H9 (cell line): ENCODE data around the gene PHACTR2. TPM values are rescaled to one million over a fixed set of nuclear protein-coding genes. Genes with fewer than 3 reads are reported as not detected.

Source experiments
- DNase-seq: peaks from one replicate; pipeline ENCODE4 v3.0.0-alpha.2; 2017
- H2AFZ ChIP-seq: one replicate; pipeline ENCODE4 v1.6.1; 2013; ENCODE audit warnings: mild to moderate bottlenecking, low read length, control low read depth, moderate library complexity
- H2AK5ac ChIP-seq: 2 replicates; pipeline ENCODE4 v1.6.1; 2013; ENCODE audit warnings: low read length, control low read depth, mixed read lengths; ENCODE audit not compliant: insufficient read length
- H2BK120ac ChIP-seq: one replicate; pipeline ENCODE4 v1.6.1; 2013; ENCODE audit warnings: low read depth, mild to moderate bottlenecking, low read length, control low read depth, inconsistent platforms; ENCODE audit not compliant: poor library complexity, severe bottlenecking
- H2BK12ac ChIP-seq: 2 replicates; pipeline ENCODE4 v1.6.1; 2013; ENCODE audit warnings: low read length, control low read depth, mixed read lengths, low read depth; ENCODE audit not compliant: insufficient read length
- H2BK15ac ChIP-seq: 2 replicates; pipeline ENCODE4 v1.6.1; 2013; ENCODE audit warnings: low read depth, low read length, control low read depth
- H2BK20ac ChIP-seq: one replicate; pipeline ENCODE4 v1.6.1; 2013; ENCODE audit warnings: low read depth, mild to moderate bottlenecking, low read length, control low read depth, inconsistent platforms; ENCODE audit not compliant: poor library complexity, severe bottlenecking
- H2BK5ac ChIP-seq: 2 replicates; pipeline ENCODE4 v1.6.1; 2013; ENCODE audit warnings: low read length, control low read depth, mixed read lengths; ENCODE audit not compliant: insufficient read length
- H3K14ac ChIP-seq: 2 replicates; pipeline ENCODE4 v1.6.1; 2013; ENCODE audit warnings: low read length, control low read depth; ENCODE audit not compliant: insufficient read depth
- H3K18ac ChIP-seq: 2 replicates; pipeline ENCODE4 v1.6.1; 2013; ENCODE audit warnings: low read depth, mild to moderate bottlenecking, mixed read lengths, low read length, control low read depth; ENCODE audit not compliant: insufficient read length
- H3K23ac ChIP-seq: 2 replicates; pipeline ENCODE4 v1.6.1; 2013; ENCODE audit warnings: low read length, control low read depth, mixed read lengths, low read depth; ENCODE audit not compliant: insufficient read length
- H3K23me2 ChIP-seq: 2 replicates; pipeline ENCODE4 v1.6.1; 2013; ENCODE audit warnings: low read depth, mild to moderate bottlenecking, mixed read lengths, low read length, control low read depth; ENCODE audit not compliant: insufficient read length, poor library complexity, severe bottlenecking
- H3K27ac ChIP-seq: 2 replicates; pipeline ENCODE4 v1.5.1; 2013; ENCODE audit warnings: low read length, control low read depth, mixed read lengths, low read depth; ENCODE audit not compliant: insufficient read length
- H3K27me3 ChIP-seq: 2 replicates; pipeline ENCODE4 v1.6.1; 2013; ENCODE audit warnings: low read length, control low read depth, inconsistent platforms; ENCODE audit not compliant: insufficient read depth
- H3K4ac ChIP-seq: 2 replicates; pipeline ENCODE4 v1.6.1; 2013; ENCODE audit warnings: low read depth, mild to moderate bottlenecking, control low read depth, inconsistent platforms, low read length, moderate library complexity
- H3K4me1 ChIP-seq: 2 replicates; pipeline ENCODE4 v1.6.1; 2013; ENCODE audit warnings: low read length, control low read depth, inconsistent platforms; ENCODE audit not compliant: insufficient read depth
- H3K4me2 ChIP-seq: 2 replicates; pipeline ENCODE4 v1.6.1; 2013; ENCODE audit warnings: low read length, control low read depth, mixed read lengths; ENCODE audit not compliant: insufficient read length, insufficient read depth
- H3K56ac ChIP-seq: 2 replicates; pipeline ENCODE4 v1.6.1; 2013; ENCODE audit warnings: low read depth, mild to moderate bottlenecking, mixed read lengths, low read length, control low read depth; ENCODE audit not compliant: insufficient read length
- H3K79me1 ChIP-seq: 2 replicates; pipeline ENCODE4 v1.6.1; 2013; ENCODE audit warnings: low read depth, mild to moderate bottlenecking, moderate library complexity, low read length, control low read depth, inconsistent platforms; ENCODE audit not compliant: insufficient read depth, poor library complexity, severe bottlenecking
- H3K79me2 ChIP-seq: 2 replicates; pipeline ENCODE4 v1.6.1; 2013; ENCODE audit warnings: low read length, control low read depth, inconsistent platforms; ENCODE audit not compliant: insufficient read depth
- H3K9ac ChIP-seq: 2 replicates; pipeline ENCODE4 v1.6.1; 2013; ENCODE audit warnings: low read length, control low read depth, mixed read lengths; ENCODE audit not compliant: insufficient read length; ENCODE audit errors: extremely low read depth
- H3K9me3 ChIP-seq: one replicate; pipeline ENCODE4 v1.6.1; 2013; ENCODE audit warnings: low read depth, low read length, inconsistent platforms; ENCODE audit not compliant: control insufficient read depth
- H3T11ph ChIP-seq: one replicate; pipeline ENCODE4 v1.6.1; 2013; ENCODE audit warnings: mild to moderate bottlenecking, low read length, control low read depth, inconsistent platforms
- H4K20me1 ChIP-seq: one replicate; pipeline ENCODE4 v1.6.1; 2013; ENCODE audit not compliant: control insufficient read depth, insufficient read length, insufficient read depth
- H4K5ac ChIP-seq: 2 replicates; pipeline ENCODE4 v1.6.1; 2013; ENCODE audit warnings: low read depth, mild to moderate bottlenecking, mixed read lengths, low read length, control low read depth; ENCODE audit not compliant: insufficient read length
- H4K8ac ChIP-seq: replicated peaks from 2 replicates; pipeline ENCODE4 v1.6.1; 2013; ENCODE audit warnings: low read length, control low read depth, mixed read lengths, low read depth; ENCODE audit not compliant: insufficient read length
- H4K91ac ChIP-seq: 2 replicates; pipeline ENCODE4 v1.6.1; 2013; ENCODE audit warnings: low read depth, mild to moderate bottlenecking, moderate library complexity, mixed read lengths, low read length, control low read depth; ENCODE audit not compliant: insufficient read length
- H3K27ac Mint-ChIP-seq, 3 experiments: 2 replicates in 2 of 3; 3 replicates in 1 of 3; pipeline ENCODE4 v1.8.0; 2020 to 2021; ENCODE audit warnings: mixed read lengths in 3 of 3, mild to moderate bottlenecking in 1 of 3, moderate library complexity in 1 of 3
- H3K27me3 Mint-ChIP-seq: 2 replicates; pipeline ENCODE4 v1.8.0; 2021; ENCODE audit warnings: low read depth, mild to moderate bottlenecking, moderate library complexity, mixed read lengths
- H3K36me3 Mint-ChIP-seq, 3 experiments: 2 replicates in 2 of 3; 3 replicates in 1 of 3; pipeline ENCODE4 v1.8.0; 2020 to 2021; ENCODE audit warnings: low read depth in 3 of 3, mixed read lengths in 3 of 3; ENCODE audit not compliant: insufficient read depth in 1 of 3
- H3K4me1 Mint-ChIP-seq, 2 experiments: 2 replicates each; pipeline ENCODE4 v1.8.0; 2020; ENCODE audit warnings: mixed read lengths in 2 of 2
- H3K4me3 Mint-ChIP-seq, 2 experiments: 2 replicates in 1 of 2; 3 replicates in 1 of 2; pipeline ENCODE4 v1.8.0; 2020 to 2021; ENCODE audit warnings: mild to moderate bottlenecking in 2 of 2, mixed read lengths in 2 of 2, moderate library complexity in 1 of 2
- H3K9me3 Mint-ChIP-seq, 2 experiments: 2 replicates in 1 of 2; 3 replicates in 1 of 2; pipeline ENCODE4 v1.8.0; 2020; ENCODE audit warnings: mild to moderate bottlenecking in 2 of 2, mixed read lengths in 2 of 2, moderate library complexity in 1 of 2
- WGBS: extraction: QIAGEN DNeasy Blood & Tissue Kit; methylation state at CpG from one replicate; pipeline ENCODE4 v1.1.7; 2013; ENCODE audit warnings: missing lambda C conversion rate, low lambda C conversion rate, mixed read lengths; ENCODE audit not compliant: insufficient read length; ENCODE audit errors: extremely low coverage; 5-methylcytosine and 5-hydroxymethylcytosine counted together
- total RNA-seq: library from RNA; stranded (reverse); gene quantifications from 2 replicates; pipeline ENCODE4 v1.2.1, GENCODE V29; 2021
- TF ChIP-seq, protein P1 (sequence below): fragments of 200-600 bp; sonication (generic); conservative IDR thresholded peaks from 3 replicates; pipeline ENCODE4 v1.8.0; 2021; ENCODE audit warnings: antibody characterized with exemption, mild to moderate bottlenecking

Gene PHACTR2
- total RNA-seq, 1 experiment from 2014 or later: 131 TPM

- Histone ChIP-seq H2BK20ac (no peak overlapping the region), H2BK15ac (no peak overlapping the region)
These were observed 18.9 kb downstream of the PHACTR2 start for GRCh38 chr6:143696664-143697000.

More at GRCh38 chr6:143696664-143697000, 18.9 kb downstream of the PHACTR2 start:
- Mint-ChIP-seq H3K4me3 (no peak overlapping the region), H3K27me3 (no peaks in the 10 kb centered on the region), H3K36me3 (peaks cover 6 to 17% (median 15%) of the 10 kb centered on the region in 3 experiments; a peak in 6 of 7 replicates), H3K4me1 (peaks cover 36 to 62% of the 10 kb centered on the region in 2 experiments), H3K9me3 (peaks cover 0 to 4% of the 10 kb centered on the region in 2 experiments; a peak in 2 of 5 replicates), H3K27ac (no peak overlapping the region; a peak in 1 of 7 replicates)
- peaks cover 21% of the 10 kb centered on the region; the same call in 1 of the 2 replicates for H3K4me1 ChIP-seq
- H2AK5ac ChIP-seq: no peak overlapping the region
- H4K8ac ChIP-seq: no peak overlapping the region
- H3T11ph ChIP-seq: no peak overlapping the region
- no peaks in the 10 kb centered on the region for H3K23me2 ChIP-seq
- H3K9ac ChIP-seq: no peak overlapping the region
- no CpG with 5 or more reads among the region's 2 CpGs for WGBS
- no peak overlapping the region for H4K5ac ChIP-seq
- TF ChIP-seq, protein P1, sequence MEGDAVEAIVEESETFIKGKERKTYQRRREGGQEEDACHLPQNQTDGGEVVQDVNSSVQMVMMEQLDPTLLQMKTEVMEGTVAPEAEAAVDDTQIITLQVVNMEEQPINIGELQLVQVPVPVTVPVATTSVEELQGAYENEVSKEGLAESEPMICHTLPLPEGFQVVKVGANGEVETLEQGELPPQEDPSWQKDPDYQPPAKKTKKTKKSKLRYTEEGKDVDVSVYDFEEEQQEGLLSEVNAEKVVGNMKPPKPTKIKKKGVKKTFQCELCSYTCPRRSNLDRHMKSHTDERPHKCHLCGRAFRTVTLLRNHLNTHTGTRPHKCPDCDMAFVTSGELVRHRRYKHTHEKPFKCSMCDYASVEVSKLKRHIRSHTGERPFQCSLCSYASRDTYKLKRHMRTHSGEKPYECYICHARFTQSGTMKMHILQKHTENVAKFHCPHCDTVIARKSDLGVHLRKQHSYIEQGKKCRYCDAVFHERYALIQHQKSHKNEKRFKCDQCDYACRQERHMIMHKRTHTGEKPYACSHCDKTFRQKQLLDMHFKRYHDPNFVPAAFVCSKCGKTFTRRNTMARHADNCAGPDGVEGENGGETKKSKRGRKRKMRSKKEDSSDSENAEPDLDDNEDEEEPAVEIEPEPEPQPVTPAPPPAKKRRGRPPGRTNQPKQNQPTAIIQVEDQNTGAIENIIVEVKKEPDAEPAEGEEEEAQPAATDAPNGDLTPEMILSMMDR: no peak
- no peak overlapping the region for H3K4ac ChIP-seq
- H3K27ac ChIP-seq: no peak overlapping the region
- no peak overlapping the region for H2BK5ac ChIP-seq
- H3K27me3 ChIP-seq: no peaks in the 10 kb centered on the region
- H3K4me2 ChIP-seq: no peak overlapping the region
- no peak overlapping the region for H3K56ac ChIP-seq
- H2BK120ac ChIP-seq: no peak overlapping the region
- H4K91ac ChIP-seq: no peak overlapping the region
- DNase-seq: no peak
- H3K23ac ChIP-seq: no peak overlapping the region
- no peak overlapping the region for H2BK12ac ChIP-seq
- H2AFZ ChIP-seq: no peak overlapping the region
- no peak overlapping the region for H3K18ac ChIP-seq
- H3K79me2 ChIP-seq: peaks cover 13% of the 10 kb centered on the region; the same call in 1 of the 2 replicates
- no peak overlapping the region for H3K14ac ChIP-seq
- peaks cover 6% of the 10 kb centered on the region for H3K79me1 ChIP-seq
- no peaks in the 10 kb centered on the region for H3K9me3 ChIP-seq
- no peaks in the 10 kb centered on the region for H4K20me1 ChIP-seq
